PC-3 (cell line): Measurements from ENCODE around the gene TNFAIP8. TPM values are rescaled to one million over a fixed set of nuclear protein-coding genes. Genes with fewer than 3 reads are reported as not detected.

Source experiments
- ATAC-seq: fragments of 200-7000 bp; cut with Tn5 transposase; 2 replicates; pipeline ENCODE4 v1.9.1; 2020; ENCODE audit warnings: mild to moderate bottlenecking, moderate library complexity
- BruUV-seq: library from RNA; stranded (reverse); fragments of 400-500 nt; replicated peaks from 2 replicates; lab custom pipeline; 2021; lab: Mats Ljungman, UMichigan
- CTCF ChIA-PET: fragments of 300-600 bp; sonication (Branson Sonifier 250); formaldehyde crosslinking; loops from one replicate; lab custom pipeline; 2022; ENCODE audit warnings: antibody characterized with exemption; lab: Charles Lee
- POLR2A ChIA-PET: fragments of 300-600 bp; sonication (Branson Sonifier 250); formaldehyde crosslinking; loops from one replicate; lab custom pipeline; 2022; ENCODE audit warnings: antibody characterized with exemption; ENCODE audit not compliant: unreplicated experiment; lab: Charles Lee
- DNase-seq: peaks from one replicate; pipeline ENCODE4 v3.0.0-alpha.2; 2015
- H2AFZ ChIP-seq: fragments of 300-600 bp; sonication (generic); 2 replicates; pipeline ENCODE4 v1.6.0; 2016; ENCODE audit warnings: antibody characterized with exemption, low read length
- H3F3A ChIP-seq: fragments of 300-600 bp; sonication (generic); one replicate; pipeline ENCODE4 v1.6.0; 2017; ENCODE audit warnings: antibody characterized with exemption, low read length, control low read depth, mild to moderate bottlenecking; ENCODE audit not compliant: unreplicated experiment
- H3K27ac ChIP-seq: fragments of 300-600 bp; sonication (generic); 2 replicates; pipeline ENCODE4 v1.5.1; 2016; ENCODE audit warnings: mild to moderate bottlenecking, low read length
- H3K27me3 ChIP-seq: fragments of 300-600 bp; sonication (generic); 2 replicates; pipeline ENCODE4 v1.6.1; 2016; ENCODE audit warnings: low read length, mixed read lengths
- H3K36me3 ChIP-seq: fragments of 300-600 bp; sonication (generic); 2 replicates; pipeline ENCODE4 v1.6.1; 2016; ENCODE audit warnings: low read depth, mixed run types, low read length, mixed read lengths
- H3K4me1 ChIP-seq: fragments of 300-600 bp; sonication (generic); 2 replicates; pipeline ENCODE4 v1.5.1; 2016; ENCODE audit warnings: low read length; ENCODE audit not compliant: insufficient read depth
- H3K4me2 ChIP-seq: fragments of 300-600 bp; sonication (generic); 2 replicates; pipeline ENCODE4 v1.6.0; 2016; ENCODE audit warnings: low read length
- H3K4me3 ChIP-seq: fragments of 300-600 bp; sonication (generic); 2 replicates; pipeline ENCODE4 v1.5.1; 2016; ENCODE audit warnings: mild to moderate bottlenecking, low read length, mixed read lengths
- H3K79me2 ChIP-seq: fragments of 300-600 bp; sonication (generic); 2 replicates; pipeline ENCODE4 v1.6.1; 2017; ENCODE audit warnings: low read length, mixed read lengths
- H3K9ac ChIP-seq: fragments of 300-600 bp; sonication (generic); 2 replicates; pipeline ENCODE4 v1.6.0; 2016; ENCODE audit warnings: mild to moderate bottlenecking, low read length
- H3K9me2 ChIP-seq: fragments of 300-600 bp; sonication (generic); replicated peaks from 2 replicates; pipeline ENCODE4 v1.6.1; 2016; ENCODE audit warnings: mixed run types, low read length, mixed read lengths
- H3K9me3 ChIP-seq: fragments of 300-600 bp; sonication (generic); 2 replicates; pipeline ENCODE4 v1.6.1; 2016; ENCODE audit warnings: low read length, mixed read lengths
- H4K20me1 ChIP-seq: fragments of 300-600 bp; sonication (generic); 2 replicates; pipeline ENCODE4 v1.6.1; 2016; ENCODE audit warnings: low read length, mixed read lengths
- EZH2 ChIP-seq: fragments of 300-600 bp; sonication (generic); IDR thresholded peaks from one replicate; pipeline ENCODE4 v1.6.1; 2017; ENCODE audit warnings: antibody characterized with exemption, mild to moderate bottlenecking, low read length; ENCODE audit not compliant: unreplicated experiment
- EZH2phosphoT487 ChIP-seq: fragments of 300-600 bp; sonication (generic); IDR thresholded peaks from 2 replicates; pipeline ENCODE4 v1.6.1; 2018; ENCODE audit warnings: mild to moderate bottlenecking, antibody characterized with exemption, low read length, borderline replicate concordance
- intact Hi-C: fragments of 100-400 bp; cut with micrococcal nuclease; formaldehyde crosslinking; loops from 2 replicates; pipeline ENCODE4 v1.9.0; 2023
- total RNA-seq: library from RNA; depleted of rRNA; stranded (reverse); fragments of >200 nt; gene quantifications from 2 replicates; pipeline ENCODE4 v1.2.3, GENCODE V29; 2014
- TF ChIP-seq, protein P1 (sequence below): fragments of 300-600 bp; sonication (generic); conservative IDR thresholded peaks from 2 replicates; pipeline ENCODE4 v1.5.1; 2017; ENCODE audit warnings: antibody characterized with exemption, low read depth, mild to moderate bottlenecking, low read length

TNFAIP8 gene
- total RNA-seq, 1 experiment from 2014 or later, result 20.0 TPM

- Histone ChIP-seq H3K9ac (no peak overlapping the region), H3K4me3 (no peak overlapping the region), H3K79me2 (no peaks in the 10 kb centered on the region), H3K36me3 (no peaks in the 10 kb centered on the region), H3K4me2 (no peak overlapping the region), H3K27me3 (no peaks in the 10 kb centered on the region), H3K9me2 (no peaks in the 10 kb centered on the region), H3K27ac (no peak overlapping the region), H4K20me1 (no peaks in the 10 kb centered on the region), H2AFZ (no peak overlapping the region), H3K4me1 (peaks cover 27% of the 10 kb centered on the region), H3F3A (no peaks in the 10 kb centered on the region), H3K9me3 (no peaks in the 10 kb centered on the region)
- DNase-seq, result no peak
- BruUV-seq, result no TSS peak
- ATAC-seq, result no peak
- intact Hi-C loops, result loop anchor here (5.0 kb wide), 1 partner anchor 42 kb away; the partner anchor contains the start of gene TNFAIP8
- ChIA-PET CTCF (no interaction called here), POLR2A (no interaction called here)
- no peak for TF ChIP-seq EZH2phosphoT487
- no peak for TF ChIP-seq EZH2
- TF ChIP-seq, protein P1, sequence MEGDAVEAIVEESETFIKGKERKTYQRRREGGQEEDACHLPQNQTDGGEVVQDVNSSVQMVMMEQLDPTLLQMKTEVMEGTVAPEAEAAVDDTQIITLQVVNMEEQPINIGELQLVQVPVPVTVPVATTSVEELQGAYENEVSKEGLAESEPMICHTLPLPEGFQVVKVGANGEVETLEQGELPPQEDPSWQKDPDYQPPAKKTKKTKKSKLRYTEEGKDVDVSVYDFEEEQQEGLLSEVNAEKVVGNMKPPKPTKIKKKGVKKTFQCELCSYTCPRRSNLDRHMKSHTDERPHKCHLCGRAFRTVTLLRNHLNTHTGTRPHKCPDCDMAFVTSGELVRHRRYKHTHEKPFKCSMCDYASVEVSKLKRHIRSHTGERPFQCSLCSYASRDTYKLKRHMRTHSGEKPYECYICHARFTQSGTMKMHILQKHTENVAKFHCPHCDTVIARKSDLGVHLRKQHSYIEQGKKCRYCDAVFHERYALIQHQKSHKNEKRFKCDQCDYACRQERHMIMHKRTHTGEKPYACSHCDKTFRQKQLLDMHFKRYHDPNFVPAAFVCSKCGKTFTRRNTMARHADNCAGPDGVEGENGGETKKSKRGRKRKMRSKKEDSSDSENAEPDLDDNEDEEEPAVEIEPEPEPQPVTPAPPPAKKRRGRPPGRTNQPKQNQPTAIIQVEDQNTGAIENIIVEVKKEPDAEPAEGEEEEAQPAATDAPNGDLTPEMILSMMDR, result no peak
Measured at GRCh38 chr5:119398727-119399466, 43.1 kb downstream of the TNFAIP8 start.

GRCh38 chr5:119400245-119400644, 44.4 kb downstream of the TNFAIP8 start:
- TF ChIP-seq EZH2 (no peak), EZH2phosphoT487 (no peak)
- TF ChIP-seq, protein P1, result no peak
- peak overlapping the region; percentile 10; the same call in 1 of the 2 replicates for H3K4me2 ChIP-seq
- H3K9me3 ChIP-seq, result no peaks in the 10 kb centered on the region
- no TSS peak for BruUV-seq
- ATAC-seq (peak; percentile 82), DNase-seq (peak; percentile 79)
- POLR2A ChIA-PET, result no interaction called here
- no peaks in the 10 kb centered on the region for H3F3A ChIP-seq
- H2AFZ ChIP-seq, result no peak overlapping the region
- peaks cover 24% of the 10 kb centered on the region for H3K4me1 ChIP-seq
- CTCF ChIA-PET, result interaction anchor here (0.5 kb wide), 1 partner anchor 11 kb away, joined by 4 read pairs; no protein-coding TSS in a partner anchor
- H3K27me3 ChIP-seq, result no peaks in the 10 kb centered on the region
- no peaks in the 10 kb centered on the region for H3K79me2 ChIP-seq
- H3K9me2 ChIP-seq, result no peaks in the 10 kb centered on the region
- no peak overlapping the region for H3K4me3 ChIP-seq
- H3K27ac ChIP-seq, result peak overlapping the region; percentile 61
- no peak overlapping the region for H3K9ac ChIP-seq
- H4K20me1 ChIP-seq, result no peaks in the 10 kb centered on the region
- H3K36me3 ChIP-seq, result no peaks in the 10 kb centered on the region
- intact Hi-C loops, result no loop called here

DNA sequence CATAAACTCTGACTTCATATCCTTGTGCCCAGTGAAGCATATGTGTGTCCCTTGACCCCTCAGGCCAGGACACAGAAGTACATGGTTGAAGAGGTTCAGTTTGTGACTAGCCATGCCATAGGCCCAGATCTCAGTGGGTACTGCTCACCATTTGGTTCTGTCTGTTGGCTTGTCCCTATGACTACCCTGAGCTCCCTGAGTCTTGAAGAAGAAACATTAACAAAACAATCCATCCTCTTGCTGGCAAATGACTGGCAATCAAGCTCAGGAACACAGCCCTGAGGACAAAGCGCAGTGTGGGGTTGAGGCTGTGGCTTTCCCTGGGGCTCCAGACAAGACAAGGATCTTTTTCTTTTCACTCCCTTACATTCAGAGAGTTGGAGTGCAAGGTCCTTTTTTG, 46.3 kb downstream of the TNFAIP8 start:
- H3F3A ChIP-seq, result no peaks in the 10 kb centered on the region
- TF ChIP-seq EZH2phosphoT487 (no peak), EZH2 (no peak)
- TF ChIP-seq, protein P1, result no peak
- no peaks in the 10 kb centered on the region for H3K79me2 ChIP-seq
- H3K4me2 ChIP-seq, result no peak overlapping the region
- DNase-seq (no peak), ATAC-seq (no peak)
- no peaks in the 10 kb centered on the region for H3K36me3 ChIP-seq
- ChIA-PET CTCF (no interaction called here), POLR2A (interaction anchor here (0.6 kb wide), 1 partner anchor 54 kb away, joined by 9 read pairs; no protein-coding TSS in a partner anchor)
- H2AFZ ChIP-seq, result no peak overlapping the region
- intact Hi-C loops, result no loop called here
- no TSS peak for BruUV-seq
- no peaks in the 10 kb centered on the region for H3K9me2 ChIP-seq
- H3K4me1 ChIP-seq, result peaks cover 22% of the 10 kb centered on the region
- no peaks in the 10 kb centered on the region for H4K20me1 ChIP-seq
- H3K9ac ChIP-seq, result no peak overlapping the region
- H3K9me3 ChIP-seq, result no peaks in the 10 kb centered on the region
- H3K27ac ChIP-seq, result no peak overlapping the region
- no peaks in the 10 kb centered on the region for H3K27me3 ChIP-seq
- no peak overlapping the region for H3K4me3 ChIP-seq
